DOHH2 (cell line): ENCODE measurements around the gene NCBP3.

Experiments
- H3F3A ChIP-seq: fragments of 200-600 bp; sonication (generic), shearing (Covaris generic); 2 replicates; pipeline ENCODE4 v1.6.0; 2016; ENCODE audit warnings: antibody characterized with exemption, mild to moderate bottlenecking; ENCODE audit not compliant: control insufficient read depth, insufficient read depth
- H3K27ac ChIP-seq: fragments of 200-600 bp; sonication (generic); 2 replicates; pipeline ENCODE4 v1.5.1; 2014; ENCODE audit warnings: low read depth, mild to moderate bottlenecking, low read length, moderate library complexity
- H3K27me3 ChIP-seq: fragments of 200-600 bp; sonication (generic); 2 replicates; pipeline ENCODE4 v1.6.1; 2014; ENCODE audit warnings: mild to moderate bottlenecking, low read length, mixed read lengths; ENCODE audit not compliant: control insufficient read depth
- H3K36me3 ChIP-seq: fragments of 200-600 bp; sonication (generic); 2 replicates; pipeline ENCODE4 v1.6.1; 2014; ENCODE audit warnings: mild to moderate bottlenecking, low read length, moderate library complexity, mixed read lengths; ENCODE audit not compliant: control insufficient read depth
- H3K4me1 ChIP-seq: fragments of 200-600 bp; sonication (generic); 2 replicates; pipeline ENCODE4 v1.6.1; 2014; ENCODE audit warnings: mild to moderate bottlenecking, low read length, mixed read lengths; ENCODE audit not compliant: control insufficient read depth
- H3K4me2 ChIP-seq: fragments of 200-600 bp; sonication (generic); 2 replicates; pipeline ENCODE4 v1.6.0; 2014; ENCODE audit warnings: mild to moderate bottlenecking, low read length, moderate library complexity
- H3K4me3 ChIP-seq: fragments of 200-600 bp; sonication (generic); 2 replicates; pipeline ENCODE4 v1.5.1; 2014; ENCODE audit warnings: mild to moderate bottlenecking, low read length, mixed read lengths
- H3K79me2 ChIP-seq: fragments of 200-600 bp; sonication (generic); 2 replicates; pipeline ENCODE4 v1.6.1; 2014; ENCODE audit warnings: mild to moderate bottlenecking, low read length, mixed read lengths; ENCODE audit not compliant: control insufficient read depth
- H3K9me2 ChIP-seq: fragments of 200-600 bp; sonication (generic); replicated peaks from 2 replicates; pipeline ENCODE4 v1.6.1; 2014; ENCODE audit warnings: mild to moderate bottlenecking, low read length, mixed read lengths; ENCODE audit not compliant: control insufficient read depth
- H3K9me3 ChIP-seq: fragments of 200-600 bp; sonication (generic); 2 replicates; pipeline ENCODE4 v1.6.1; 2014; ENCODE audit warnings: antibody characterized with exemption, low read length, mixed read lengths; ENCODE audit not compliant: control insufficient read depth, insufficient read depth
- H4K20me1 ChIP-seq: fragments of 200-600 bp; sonication (generic); 2 replicates; pipeline ENCODE4 v1.6.0; 2014; ENCODE audit warnings: low read depth, mild to moderate bottlenecking, antibody characterized with exemption, low read length, moderate library complexity; ENCODE audit not compliant: control insufficient read depth, insufficient read depth
- CTCF ChIP-seq: fragments of 200-600 bp; sonication (generic); IDR thresholded peaks from one replicate; pipeline ENCODE4 v1.5.1; 2014; ENCODE audit warnings: antibody characterized with exemption, mild to moderate bottlenecking, low read depth, low read length; ENCODE audit not compliant: poor library complexity, severe bottlenecking
- EZH2phosphoT487 ChIP-seq: fragments of 200-600 bp; sonication (generic); IDR thresholded peaks from 2 replicates; pipeline ENCODE4 v1.6.1; 2017; ENCODE audit warnings: borderline replicate concordance, mild to moderate bottlenecking, antibody characterized with exemption, low read length, moderate library complexity, mixed read lengths

Gene NCBP3

GRCh38 chr17:3894188-3894587 lies 48.1 kb upstream of the NCBP3 start:
- H3K79me2 ChIP-seq = no peaks in the 10 kb centered on the region
- H3K36me3 ChIP-seq = no peaks in the 10 kb centered on the region
- H3K4me1 ChIP-seq = peaks cover 61% of the 10 kb centered on the region
- H3F3A ChIP-seq = peaks cover 13% of the 10 kb centered on the region
- H3K27me3 ChIP-seq = peaks cover 12% of the 10 kb centered on the region
- no peaks in the 10 kb centered on the region for H3K9me2 ChIP-seq
- H3K4me3 ChIP-seq = no peak overlapping the region
- H4K20me1 ChIP-seq = 0 out of 2 replicates have a peak, but pooled peaks cover 3% of the 10 kb centered on the region
- no peaks in the 10 kb centered on the region for H3K9me3 ChIP-seq
- no peak overlapping the region for H3K27ac ChIP-seq
- TF ChIP-seq EZH2phosphoT487 = no peak
- no peak for TF ChIP-seq CTCF
- H3K4me2 ChIP-seq = peak overlapping the region; percentile 77; the same call in 1 of the 2 replicates

GRCh38 chr17:3893720-3894116 lies 47.7 kb upstream of the NCBP3 start:
- Histone ChIP-seq H3K27me3 (peaks cover 12% of the 10 kb centered on the region), H3K4me1 (peaks cover 61% of the 10 kb centered on the region), H3K9me3 (no peaks in the 10 kb centered on the region), H4K20me1 (0 out of 2 replicates have a peak, but pooled peaks cover 3% of the 10 kb centered on the region), H3K4me3 (peak overlapping the region; percentile 80), H3K9me2 (no peaks in the 10 kb centered on the region), H3K79me2 (no peaks in the 10 kb centered on the region), H3K4me2 (peak overlapping the region; percentile 77), H3F3A (peaks cover 13% of the 10 kb centered on the region), H3K36me3 (no peaks in the 10 kb centered on the region), H3K27ac (no peak overlapping the region)
- TF ChIP-seq CTCF (no peak), EZH2phosphoT487 (no peak)

- H3K27me3 ChIP-seq = peaks cover 12% of the 10 kb centered on the region
- no peaks in the 10 kb centered on the region for H3K36me3 ChIP-seq
- H4K20me1 ChIP-seq = 0 out of 2 replicates have a peak, but pooled peaks cover 3% of the 10 kb centered on the region
- peak within 1 kb of the TSS; percentile 80 for H3K4me3 ChIP-seq
- peaks cover 61% of the 10 kb centered on the region for H3K4me1 ChIP-seq
- no peak for TF ChIP-seq EZH2phosphoT487
- no peak for TF ChIP-seq CTCF
- H3K79me2 ChIP-seq = no peaks in the 10 kb centered on the region
- peak within 1 kb of the TSS; percentile 97 for H3K4me2 ChIP-seq
- no peaks in the 10 kb centered on the region for H3K9me3 ChIP-seq
- H3F3A ChIP-seq = peaks cover 13% of the 10 kb centered on the region
- no peaks in the 10 kb centered on the region for H3K9me2 ChIP-seq
- no peak within 1 kb of the TSS; the same call in 1 of the 2 replicates for H3K27ac ChIP-seq
Observed at GRCh38 chr17:3893003-3893719, 47.1 kb upstream of the NCBP3 start, which contains the start of gene CAMKK1. TSS of gene CAMKK1 (minus strand) at chr17:3893053. CDS start at chr17:3885687, 7,366 bp downstream.
